Activated naive CD8-positive, alpha-beta T cell (primary cell): ENCODE data around the gene NTF3.
"Not testable (repeated sequence)": the region's sequence is repeated elsewhere in the genome, so short reads cannot be mapped to it uniquely, and the experiment has no call there.

ENCODE experiments used
- H3K27ac Mint-ChIP-seq: one replicate; pipeline ENCODE4 v1.8.0; 2021; ENCODE audit warnings: mixed read lengths
- H3K27me3 Mint-ChIP-seq: one replicate; pipeline ENCODE4 v1.8.0; 2021; ENCODE audit warnings: mixed read lengths
- H3K36me3 Mint-ChIP-seq: one replicate; pipeline ENCODE4 v1.8.0; 2021; ENCODE audit warnings: mixed read lengths
- H3K4me1 Mint-ChIP-seq: one replicate; pipeline ENCODE4 v1.8.0; 2021; ENCODE audit warnings: low read depth, mixed read lengths
- H3K4me3 Mint-ChIP-seq: one replicate; pipeline ENCODE4 v1.8.0; 2021; ENCODE audit warnings: mild to moderate bottlenecking, mixed read lengths
- H3K9me3 Mint-ChIP-seq: one replicate; pipeline ENCODE4 v1.8.0; 2021; ENCODE audit warnings: low read depth, mixed read lengths

The NTF3 gene

DNA sequence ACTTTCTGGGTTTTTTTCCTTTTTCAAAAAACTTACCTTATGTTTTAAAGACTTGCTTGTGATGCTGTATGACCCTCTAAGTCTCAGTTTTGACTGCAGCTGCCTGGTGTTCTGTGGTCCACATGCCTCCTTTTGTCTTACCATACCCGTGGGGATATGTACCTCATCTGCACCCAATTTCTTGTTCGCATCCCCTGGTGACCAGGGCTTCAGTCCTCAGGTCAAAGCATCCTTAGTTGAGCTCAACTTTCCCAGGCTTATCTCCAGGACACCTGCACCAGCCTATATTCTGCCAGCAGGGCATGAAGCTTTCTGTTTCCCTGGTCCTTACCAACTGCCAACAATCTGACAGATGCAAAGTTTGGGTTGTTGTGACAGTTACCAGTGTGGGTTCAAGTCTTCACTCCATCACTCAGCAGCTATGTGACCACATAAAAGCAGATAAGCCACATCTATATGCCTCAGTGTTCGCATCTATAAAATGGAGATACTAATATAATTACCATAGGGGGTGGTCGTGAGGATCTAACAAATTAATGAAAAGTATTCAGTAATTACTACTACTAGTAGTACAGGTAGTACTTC is 94.0 kb downstream of the NTF3 start:
- Mint-ChIP-seq H3K27me3 (peaks cover 1% of the 10 kb centered on the region), H3K9me3 (no peaks in the 10 kb centered on the region), H3K27ac (no peak overlapping the region), H3K4me3 (no peak overlapping the region), H3K4me1 (no peaks in the 10 kb centered on the region), H3K36me3 (no peaks in the 10 kb centered on the region)

DNA sequence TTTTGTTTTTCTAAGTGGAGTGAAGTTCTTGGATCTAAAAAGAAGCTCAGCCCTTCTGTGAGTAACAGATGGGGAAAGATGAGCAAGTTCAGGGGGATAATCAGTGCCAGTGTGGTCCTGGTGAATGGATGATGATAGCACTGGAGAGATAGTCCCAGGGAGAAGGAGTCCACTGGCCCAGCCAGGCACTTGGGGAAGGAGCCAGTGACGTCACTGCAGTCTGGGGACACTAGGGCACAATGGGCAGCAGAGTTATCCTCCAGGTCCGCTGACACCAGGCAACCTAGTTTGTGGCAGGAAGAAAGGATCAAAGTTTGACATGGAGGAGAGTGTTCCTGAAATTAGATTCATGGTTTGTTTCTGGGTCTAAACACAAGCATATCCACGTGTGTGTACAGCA is 101.5 kb downstream of the NTF3 start:
- no peak overlapping the region for H3K27ac Mint-ChIP-seq
- H3K4me1 Mint-ChIP-seq: no peaks in the 10 kb centered on the region
- peaks cover 14% of the 10 kb centered on the region for H3K27me3 Mint-ChIP-seq
- H3K9me3 Mint-ChIP-seq: no peaks in the 10 kb centered on the region
- H3K4me3 Mint-ChIP-seq: no peak overlapping the region
- H3K36me3 Mint-ChIP-seq: no peaks in the 10 kb centered on the region

DNA sequence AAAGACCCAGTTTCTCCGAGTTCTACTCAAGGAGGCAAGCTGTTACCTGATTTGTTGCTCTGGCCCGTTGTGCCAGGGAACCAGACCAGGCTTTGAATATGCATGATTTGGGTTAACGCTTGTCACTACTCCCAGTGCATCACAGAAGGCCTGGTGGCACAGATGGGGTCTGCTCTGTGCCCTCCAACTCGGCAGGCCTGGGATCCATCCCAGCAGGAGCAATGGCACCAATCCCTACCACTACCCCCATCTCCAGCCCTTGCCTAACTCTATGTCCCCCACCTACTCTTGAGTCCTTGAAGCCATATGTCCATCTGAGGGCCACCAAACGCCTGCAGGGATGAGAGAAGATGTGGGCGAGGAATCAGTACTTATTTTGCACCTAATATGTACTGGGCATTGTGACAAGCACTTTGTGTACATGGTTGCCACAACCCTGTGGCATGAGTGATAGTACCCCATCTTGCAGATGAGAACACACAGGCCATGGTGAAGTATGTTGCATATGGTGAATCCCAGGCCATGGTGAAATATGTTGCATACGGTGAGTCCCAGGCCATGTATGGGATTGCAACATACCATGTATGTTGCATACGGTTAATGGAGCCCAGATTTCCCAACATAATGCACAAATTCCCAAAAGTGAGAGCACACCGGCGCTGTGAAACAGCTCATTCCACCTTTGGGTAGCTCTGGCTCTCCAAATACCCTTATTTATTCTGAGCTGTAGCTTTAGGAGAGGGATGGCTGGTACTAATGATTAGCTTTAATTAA is 102.7 kb downstream of the NTF3 start:
- H3K27me3 Mint-ChIP-seq: peaks cover 18% of the 10 kb centered on the region
- no peaks in the 10 kb centered on the region for H3K9me3 Mint-ChIP-seq
- H3K27ac Mint-ChIP-seq: no peak overlapping the region
- no peaks in the 10 kb centered on the region for H3K36me3 Mint-ChIP-seq
- H3K4me1 Mint-ChIP-seq: no peaks in the 10 kb centered on the region
- no peak overlapping the region for H3K4me3 Mint-ChIP-seq

DNA sequence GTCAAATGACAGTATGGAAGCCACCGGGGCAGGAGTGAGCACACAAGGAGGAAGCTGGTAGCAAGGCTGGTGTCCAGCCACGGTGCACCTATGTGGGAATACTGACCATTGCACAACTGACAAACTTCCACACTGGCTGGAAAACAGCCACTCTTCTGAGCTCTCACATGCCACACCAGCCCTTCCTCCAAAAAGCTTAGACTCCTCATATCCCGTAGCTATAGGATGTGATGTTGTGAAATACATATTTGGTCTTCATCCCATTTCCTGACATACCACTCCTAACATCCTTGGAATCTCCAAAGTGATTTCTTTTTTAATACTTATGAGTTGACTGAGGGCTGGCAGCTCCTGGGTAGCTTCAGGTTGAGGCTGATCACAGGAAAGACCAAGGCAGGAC is 103.6 kb downstream of the NTF3 start:
- H3K36me3 Mint-ChIP-seq: no peaks in the 10 kb centered on the region
- H3K9me3 Mint-ChIP-seq: no peaks in the 10 kb centered on the region
- peaks cover 18% of the 10 kb centered on the region for H3K27me3 Mint-ChIP-seq
- no peak overlapping the region for H3K4me3 Mint-ChIP-seq
- no peak overlapping the region for H3K27ac Mint-ChIP-seq
- no peaks in the 10 kb centered on the region for H3K4me1 Mint-ChIP-seq

DNA sequence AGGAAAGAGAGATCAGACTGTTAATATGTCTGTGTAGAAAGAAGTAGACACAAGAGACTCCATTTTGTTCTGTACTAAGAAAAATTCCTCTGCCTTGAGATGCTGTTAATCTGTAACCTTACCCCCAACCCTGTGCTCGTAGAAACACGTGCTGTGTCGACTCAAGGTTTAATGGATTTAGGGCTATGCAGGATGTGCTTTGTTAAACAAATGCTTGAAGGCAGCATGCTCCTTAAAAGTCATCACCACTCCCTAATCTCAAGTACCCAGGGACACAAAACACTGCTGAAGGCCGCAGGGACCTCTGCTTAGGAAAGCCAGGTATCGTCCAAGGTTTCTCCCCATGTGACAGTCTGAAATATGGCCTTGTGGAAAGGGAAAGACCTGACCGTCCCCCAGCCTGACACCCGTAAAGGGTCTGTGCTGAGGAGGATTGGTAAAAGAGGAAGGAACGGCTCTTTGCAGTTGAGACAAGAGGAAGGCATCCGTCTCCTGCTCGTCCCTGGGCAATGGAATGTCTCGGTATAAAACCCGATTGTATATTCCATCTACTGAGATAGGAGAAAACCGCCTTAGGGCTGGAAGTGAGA is 105.2 kb downstream of the NTF3 start:
- H3K4me1 Mint-ChIP-seq, H3K4me3 Mint-ChIP-seq, H3K27ac Mint-ChIP-seq, H3K36me3 Mint-ChIP-seq, H3K9me3 Mint-ChIP-seq: not testable (repeated sequence)
- H3K27me3 Mint-ChIP-seq: peaks cover 20% of the 10 kb centered on the region

DNA sequence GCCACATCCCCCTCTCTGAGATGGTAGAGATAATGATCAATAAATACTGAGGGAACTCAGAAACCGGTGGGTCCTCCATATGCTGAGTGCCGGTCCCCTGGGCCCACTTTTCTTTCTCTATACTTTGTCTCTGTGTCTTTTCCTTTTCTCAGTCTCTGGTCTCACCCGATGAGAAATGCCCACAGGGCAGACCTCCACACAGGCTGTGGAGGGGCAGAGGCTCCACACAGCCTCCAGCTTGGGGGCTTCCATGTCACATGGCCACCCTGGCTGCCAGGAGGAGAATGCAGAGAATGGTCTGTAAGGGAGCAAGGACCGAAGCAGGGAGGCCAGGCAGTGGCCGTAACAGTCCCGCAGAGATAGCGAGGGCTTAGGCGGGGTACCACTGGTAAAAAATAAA is 105.9 kb downstream of the NTF3 start:
- peaks cover 19% of the 10 kb centered on the region for H3K27me3 Mint-ChIP-seq
- H3K4me1 Mint-ChIP-seq: no peaks in the 10 kb centered on the region
- no peak overlapping the region for H3K4me3 Mint-ChIP-seq
- no peaks in the 10 kb centered on the region for H3K36me3 Mint-ChIP-seq
- no peak overlapping the region for H3K27ac Mint-ChIP-seq
- peaks cover 11% of the 10 kb centered on the region for H3K9me3 Mint-ChIP-seq
